Measurements from ENCODE around the gene FKBP11. TPM values are rescaled to one million over a fixed set of nuclear protein-coding genes. Genes with fewer than 3 reads are reported as not detected.

Gene FKBP11
- total and polyA plus RNA-seq, 2 of the 8 experiments (the other 6 are each of a cell fraction or from before 2014, with no cell fraction given) = 45.7 to 65.1 TPM

GRCh38 chr12:48954841-48955501 is 29.7 kb upstream of the FKBP11 start (continued):
- TF ChIP-seq, protein P1, sequence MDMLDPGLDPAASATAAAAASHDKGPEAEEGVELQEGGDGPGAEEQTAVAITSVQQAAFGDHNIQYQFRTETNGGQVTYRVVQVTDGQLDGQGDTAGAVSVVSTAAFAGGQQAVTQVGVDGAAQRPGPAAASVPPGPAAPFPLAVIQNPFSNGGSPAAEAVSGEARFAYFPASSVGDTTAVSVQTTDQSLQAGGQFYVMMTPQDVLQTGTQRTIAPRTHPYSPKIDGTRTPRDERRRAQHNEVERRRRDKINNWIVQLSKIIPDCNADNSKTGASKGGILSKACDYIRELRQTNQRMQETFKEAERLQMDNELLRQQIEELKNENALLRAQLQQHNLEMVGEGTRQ (IDR thresholded peaks at IDR 0.05; ENCODE audit: low read length) = no peak
- TF ChIP-seq TCF12 (IDR thresholded peaks at IDR 0.05; ENCODE audit: low read depth, low read length) (no peak), POU5F1 (IDR thresholded peaks at IDR 0.05; ENCODE audit: low read depth, low read length) (no peak), POLR2AphosphoS5 (IDR thresholded peaks at IDR 0.05; ENCODE audit: low read depth, low read length) (no peak), NANOG (IDR thresholded peaks at IDR 0.05; ENCODE audit: insufficient read depth, low read depth, low read length, poor library complexity, severe bottlenecking) (no peak)

Measured in H1 (cell line).